ENCODE data around the gene POLR3E.
A peak's percentile ranks its signal among the peaks of the same experiment; 100 is the strongest.

The POLR3E gene, protein sequence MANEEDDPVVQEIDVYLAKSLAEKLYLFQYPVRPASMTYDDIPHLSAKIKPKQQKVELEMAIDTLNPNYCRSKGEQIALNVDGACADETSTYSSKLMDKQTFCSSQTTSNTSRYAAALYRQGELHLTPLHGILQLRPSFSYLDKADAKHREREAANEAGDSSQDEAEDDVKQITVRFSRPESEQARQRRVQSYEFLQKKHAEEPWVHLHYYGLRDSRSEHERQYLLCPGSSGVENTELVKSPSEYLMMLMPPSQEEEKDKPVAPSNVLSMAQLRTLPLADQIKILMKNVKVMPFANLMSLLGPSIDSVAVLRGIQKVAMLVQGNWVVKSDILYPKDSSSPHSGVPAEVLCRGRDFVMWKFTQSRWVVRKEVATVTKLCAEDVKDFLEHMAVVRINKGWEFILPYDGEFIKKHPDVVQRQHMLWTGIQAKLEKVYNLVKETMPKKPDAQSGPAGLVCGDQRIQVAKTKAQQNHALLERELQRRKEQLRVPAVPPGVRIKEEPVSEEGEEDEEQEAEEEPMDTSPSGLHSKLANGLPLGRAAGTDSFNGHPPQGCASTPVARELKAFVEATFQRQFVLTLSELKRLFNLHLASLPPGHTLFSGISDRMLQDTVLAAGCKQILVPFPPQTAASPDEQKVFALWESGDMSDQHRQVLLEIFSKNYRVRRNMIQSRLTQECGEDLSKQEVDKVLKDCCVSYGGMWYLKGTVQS

DNA sequence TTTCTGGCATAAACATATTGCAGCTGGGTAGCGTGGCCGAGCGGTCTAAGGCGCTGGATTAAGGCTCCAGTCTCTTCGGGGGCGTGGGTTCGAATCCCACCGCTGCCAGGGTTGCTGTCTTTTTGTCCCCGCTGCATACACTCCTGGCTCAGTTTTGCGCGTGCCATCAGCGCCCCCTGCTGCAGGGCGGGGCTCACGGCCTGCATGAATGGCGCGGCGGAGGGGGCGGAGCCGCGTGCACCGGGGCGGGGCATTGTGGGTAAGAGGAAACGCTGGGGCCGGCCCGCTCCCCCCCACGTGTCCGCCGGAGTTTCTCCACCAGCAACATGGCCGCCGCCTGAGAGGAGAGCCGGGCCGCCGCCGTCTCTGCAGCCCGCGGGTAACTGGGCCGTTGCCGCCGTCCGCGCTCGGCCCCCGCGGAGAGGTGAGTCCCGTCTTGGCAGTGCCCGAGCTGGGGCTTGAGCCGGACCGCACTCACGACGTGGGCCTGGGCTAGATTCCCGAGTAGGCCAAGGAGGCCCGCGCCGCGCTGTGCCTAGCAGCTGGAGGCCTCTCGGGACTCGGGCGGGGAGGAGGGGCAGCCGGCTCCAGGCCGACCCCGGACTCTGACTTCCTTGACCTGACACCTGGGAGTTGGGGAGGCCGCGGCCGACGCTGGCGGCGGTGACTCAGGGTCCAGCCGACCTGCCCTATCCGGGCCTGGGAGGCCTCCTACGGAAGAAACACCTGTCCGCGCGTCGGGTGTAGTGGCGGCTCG lies at the start of gene POLR3E:
Gene POLR3E (plus strand): TSS at position 296 of the 757 bp plus-strand sequence. CDS start 5,560 bp downstream, outside the sequence.
- no peaks in the 10 kb centered on the region for H3K27me3 ChIP-seq (replicated peaks; ENCODE audit: control insufficient read depth, insufficient read depth, low read length)
- no peaks in the 10 kb centered on the region for H3K9me3 ChIP-seq (ENCODE audit: control insufficient read depth, low read length)
- peak within 1 kb of the TSS; percentile 96 for H3K4me3 ChIP-seq (ENCODE audit: low read length)
- peak within 1 kb of the TSS; percentile 92 for H3K9ac ChIP-seq (ENCODE audit: low read length)
- DNase-seq (ENCODE audit: low read depth), result peak; percentile 99
- peaks cover 19% of the 10 kb centered on the region for H3K4me1 ChIP-seq (ENCODE audit: control insufficient read depth, insufficient read depth, low read length)
- no peaks in the 10 kb centered on the region for H3K36me3 ChIP-seq (ENCODE audit: control insufficient read depth, insufficient read depth, low read length, severe bottlenecking)

DNA sequence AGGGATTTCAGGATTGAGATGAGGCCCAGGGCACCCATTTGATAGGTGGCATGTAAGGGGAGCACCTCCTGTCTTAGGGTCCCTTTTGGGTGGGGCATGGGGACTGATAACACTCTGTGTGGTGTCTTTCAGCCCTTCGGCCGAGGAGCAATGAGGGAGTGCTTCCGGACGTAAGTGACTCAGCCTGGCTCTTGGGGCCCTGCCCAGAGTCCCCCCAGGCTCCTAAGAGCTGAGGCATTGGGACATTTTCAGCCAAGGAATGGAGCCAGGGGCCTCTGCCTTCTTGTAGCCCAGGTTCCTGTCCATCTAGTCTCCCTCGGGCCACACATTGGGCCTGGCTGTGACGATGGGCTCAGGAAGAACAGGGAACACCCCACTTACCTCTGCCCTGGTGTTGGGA lies 46.7 kb upstream of the POLR3E start:
- peaks cover 11% of the 10 kb centered on the region for H3K4me1 ChIP-seq (ENCODE audit: control insufficient read depth, insufficient read depth, low read length)
- H3K36me3 ChIP-seq (ENCODE audit: control insufficient read depth, insufficient read depth, low read length, severe bottlenecking), result peaks cover 57% of the 10 kb centered on the region
- peaks cover 6% of the 10 kb centered on the region for H3K9me3 ChIP-seq (ENCODE audit: control insufficient read depth, low read length)
- DNase-seq (ENCODE audit: low read depth), result no peak
- no peaks in the 10 kb centered on the region for H3K27me3 ChIP-seq (replicated peaks; ENCODE audit: control insufficient read depth, insufficient read depth, low read length)
- no peak overlapping the region for H3K4me3 ChIP-seq (ENCODE audit: low read length)
- peak overlapping the region; percentile 4 for H3K9ac ChIP-seq (ENCODE audit: low read length)

DNA sequence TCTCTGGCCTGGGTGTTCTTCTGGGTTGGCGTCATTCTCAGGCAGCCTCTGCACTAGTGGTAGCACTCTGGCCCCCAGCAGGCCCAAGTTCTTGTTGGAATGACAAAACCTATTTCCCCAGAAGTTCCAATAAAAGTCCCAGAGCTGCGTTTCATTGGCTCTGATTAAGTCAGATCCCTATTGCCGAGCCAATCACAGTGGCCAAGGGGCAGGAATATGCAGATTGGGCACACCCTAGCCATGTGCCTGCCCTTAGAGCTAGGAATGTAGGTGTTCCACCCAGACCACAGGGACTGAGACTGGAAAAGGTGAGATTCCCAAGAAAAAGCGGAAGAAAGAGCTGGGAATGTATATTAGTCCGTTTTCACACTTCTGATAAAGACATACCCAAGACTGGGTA lies 44.9 kb upstream of the POLR3E start:
- Histone ChIP-seq H3K9ac (ENCODE audit: low read length) (no peak overlapping the region), H3K9me3 (ENCODE audit: control insufficient read depth, low read length) (peaks cover 7% of the 10 kb centered on the region), H3K36me3 (ENCODE audit: control insufficient read depth, insufficient read depth, low read length, severe bottlenecking) (peaks cover 60% of the 10 kb centered on the region), H3K4me1 (ENCODE audit: control insufficient read depth, insufficient read depth, low read length) (peaks cover 11% of the 10 kb centered on the region), H3K27me3 (replicated peaks; ENCODE audit: control insufficient read depth, insufficient read depth, low read length) (no peaks in the 10 kb centered on the region), H3K4me3 (ENCODE audit: low read length) (no peak overlapping the region)
- DNase-seq (ENCODE audit: low read depth), result no peak

DNA sequence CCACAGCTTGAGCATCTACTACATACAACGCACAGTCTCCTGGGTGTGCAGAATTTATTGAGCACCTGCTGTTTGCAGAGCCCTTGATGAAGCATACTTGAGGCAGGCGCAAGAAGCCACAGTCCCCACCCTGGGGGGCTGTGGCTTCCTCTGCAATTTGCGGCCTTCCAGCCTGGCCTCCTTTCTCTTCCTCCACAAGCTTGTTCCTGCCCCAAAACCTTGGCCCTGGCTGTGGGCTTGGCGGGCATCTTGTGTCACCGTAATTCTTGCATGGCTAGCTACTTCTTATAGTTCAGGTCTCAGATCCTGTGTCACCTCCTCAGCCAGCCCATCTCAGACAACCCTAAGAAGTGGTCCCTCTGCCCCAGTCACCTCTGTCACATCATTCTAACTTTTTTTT lies 43.9 kb upstream of the POLR3E start:
- H3K27me3 ChIP-seq (replicated peaks; ENCODE audit: control insufficient read depth, insufficient read depth, low read length), result no peaks in the 10 kb centered on the region
- H3K9me3 ChIP-seq (ENCODE audit: control insufficient read depth, low read length), result peaks cover 7% of the 10 kb centered on the region
- H3K4me1 ChIP-seq (ENCODE audit: control insufficient read depth, insufficient read depth, low read length), result peaks cover 13% of the 10 kb centered on the region
- DNase-seq (ENCODE audit: low read depth), result no peak
- H3K36me3 ChIP-seq (ENCODE audit: control insufficient read depth, insufficient read depth, low read length, severe bottlenecking), result peaks cover 62% of the 10 kb centered on the region
- no peak overlapping the region for H3K9ac ChIP-seq (ENCODE audit: low read length)
- no peak overlapping the region for H3K4me3 ChIP-seq (ENCODE audit: low read length)

DNA sequence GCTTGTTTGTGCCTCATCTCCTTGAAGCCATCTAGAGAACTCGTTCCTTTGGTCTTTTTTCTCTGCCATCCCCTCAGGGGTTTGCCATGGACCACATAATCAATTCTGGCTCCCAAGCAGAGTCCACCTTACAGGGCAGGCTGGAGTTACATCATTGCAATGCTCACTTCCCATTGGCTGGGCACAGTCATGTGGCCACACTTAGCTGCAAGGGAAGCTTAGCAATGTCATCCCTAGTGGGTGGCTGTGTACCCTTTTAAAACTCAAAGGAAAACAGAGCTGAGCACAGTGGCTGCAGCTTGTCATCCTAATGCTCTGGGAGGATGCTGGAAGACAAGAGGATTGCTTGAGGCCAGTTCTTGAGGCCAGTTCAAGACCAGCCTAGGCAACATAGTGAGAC lies 41.9 kb upstream of the POLR3E start:
- H3K4me1 ChIP-seq (ENCODE audit: control insufficient read depth, insufficient read depth, low read length), result peaks cover 14% of the 10 kb centered on the region
- peaks cover 7% of the 10 kb centered on the region for H3K9me3 ChIP-seq (ENCODE audit: control insufficient read depth, low read length)
- no peak overlapping the region for H3K4me3 ChIP-seq (ENCODE audit: low read length)
- no peak overlapping the region for H3K9ac ChIP-seq (ENCODE audit: low read length)
- no peaks in the 10 kb centered on the region for H3K27me3 ChIP-seq (replicated peaks; ENCODE audit: control insufficient read depth, insufficient read depth, low read length)
- DNase-seq (ENCODE audit: low read depth), result no peak
- H3K36me3 ChIP-seq (ENCODE audit: control insufficient read depth, insufficient read depth, low read length, severe bottlenecking), result peaks cover 76% of the 10 kb centered on the region

DNA sequence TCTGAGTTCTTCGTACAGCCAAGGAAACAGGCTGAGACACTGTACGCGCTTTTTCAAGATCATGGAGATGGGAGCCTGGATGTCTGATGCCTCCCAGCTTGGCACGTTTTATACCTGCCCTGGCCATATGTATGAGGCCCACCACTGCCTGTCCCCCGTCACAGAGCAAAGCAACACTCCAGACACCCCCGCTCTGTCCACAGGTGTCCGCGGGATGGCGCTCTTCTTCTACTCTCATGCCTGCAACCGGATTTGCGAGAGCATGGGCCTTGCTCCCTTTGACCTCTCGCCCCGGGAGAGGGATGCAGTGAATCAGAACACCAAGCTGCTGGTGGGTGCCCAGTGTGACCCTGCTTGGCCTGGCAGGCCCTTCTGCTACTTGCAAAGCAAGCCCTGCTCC lies 39.8 kb upstream of the POLR3E start:
- no peak overlapping the region for H3K9ac ChIP-seq (ENCODE audit: low read length)
- no peaks in the 10 kb centered on the region for H3K27me3 ChIP-seq (replicated peaks; ENCODE audit: control insufficient read depth, insufficient read depth, low read length)
- no peak for DNase-seq (ENCODE audit: low read depth)
- peaks cover 70% of the 10 kb centered on the region for H3K36me3 ChIP-seq (ENCODE audit: control insufficient read depth, insufficient read depth, low read length, severe bottlenecking)
- H3K4me1 ChIP-seq (ENCODE audit: control insufficient read depth, insufficient read depth, low read length), result peaks cover 6% of the 10 kb centered on the region
- peaks cover 7% of the 10 kb centered on the region for H3K9me3 ChIP-seq (ENCODE audit: control insufficient read depth, low read length)
- H3K4me3 ChIP-seq (ENCODE audit: low read length), result no peak overlapping the region

DNA sequence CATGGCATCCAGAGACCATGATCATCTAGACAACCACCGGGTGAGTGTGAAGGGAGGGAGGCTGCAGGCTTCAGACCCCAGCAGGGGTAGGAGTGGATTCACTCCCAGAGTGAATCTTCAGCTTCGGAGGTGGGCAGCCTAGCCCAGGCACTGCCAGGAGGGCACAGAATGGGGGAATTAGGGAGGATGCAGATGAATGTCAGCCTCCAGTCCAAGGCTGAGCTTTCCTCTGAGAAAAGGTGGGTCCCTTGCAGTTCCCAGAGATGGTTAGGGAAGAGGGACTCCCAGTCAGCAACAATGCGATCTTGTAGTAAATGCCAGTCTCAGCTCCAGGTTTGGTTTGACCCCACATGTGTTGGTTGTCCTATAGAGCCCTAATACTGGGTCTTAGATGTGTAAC lies 36.7 kb upstream of the POLR3E start:
- H3K36me3 ChIP-seq (ENCODE audit: control insufficient read depth, insufficient read depth, low read length, severe bottlenecking), result peaks cover 72% of the 10 kb centered on the region
- peaks cover 6% of the 10 kb centered on the region for H3K4me1 ChIP-seq (ENCODE audit: control insufficient read depth, insufficient read depth, low read length)
- no peak overlapping the region for H3K9ac ChIP-seq (ENCODE audit: low read length)
- DNase-seq (ENCODE audit: low read depth), result no peak
- no peak overlapping the region for H3K4me3 ChIP-seq (ENCODE audit: low read length)
- H3K9me3 ChIP-seq (ENCODE audit: control insufficient read depth, low read length), result peaks cover 2% of the 10 kb centered on the region
- H3K27me3 ChIP-seq (replicated peaks; ENCODE audit: control insufficient read depth, insufficient read depth, low read length), result no peaks in the 10 kb centered on the region

DNA sequence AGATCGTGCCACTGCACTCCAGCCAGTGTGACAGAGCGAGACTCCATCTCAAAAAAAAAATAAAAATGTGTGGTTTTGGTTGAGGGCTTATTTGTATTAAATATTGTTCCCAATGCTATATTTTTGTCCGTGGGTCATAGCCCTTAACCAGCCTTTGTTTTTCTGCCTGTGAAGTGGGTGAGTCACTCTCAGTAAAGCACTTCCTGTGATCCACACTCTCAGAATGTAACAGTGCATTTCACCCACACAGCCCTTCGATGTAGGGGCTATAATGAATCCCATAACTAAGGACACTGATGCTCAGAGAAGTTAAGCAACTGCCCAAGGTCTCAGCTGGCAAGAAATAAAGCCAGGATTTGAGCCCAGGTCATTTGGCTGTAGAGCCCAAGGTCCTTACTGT lies 34.7 kb upstream of the POLR3E start:
- no peak for DNase-seq (ENCODE audit: low read depth)
- no peak overlapping the region for H3K4me3 ChIP-seq (ENCODE audit: low read length)

DNA sequence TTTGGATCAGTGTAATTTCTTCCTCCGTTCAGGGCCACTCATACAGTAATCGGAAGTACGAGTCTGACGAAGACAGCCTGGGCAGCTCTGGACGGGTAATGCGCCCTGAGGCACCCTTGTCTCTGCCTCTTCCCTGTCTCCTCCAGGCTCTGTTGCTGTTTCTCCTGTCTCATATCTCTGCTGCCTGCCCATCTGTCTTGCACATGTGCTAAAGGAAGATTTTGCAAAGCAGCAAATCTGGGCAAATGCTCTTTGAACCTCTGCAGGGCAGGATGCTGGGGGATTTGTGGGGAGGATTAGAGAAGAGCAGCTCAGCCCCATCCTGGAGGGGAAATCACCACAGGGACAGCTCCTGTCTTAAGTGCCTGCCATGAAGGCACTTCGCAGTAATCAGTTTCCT lies 32.4 kb upstream of the POLR3E start:
- no peaks in the 10 kb centered on the region for H3K27me3 ChIP-seq (replicated peaks; ENCODE audit: control insufficient read depth, insufficient read depth, low read length)
- peaks cover 79% of the 10 kb centered on the region for H3K36me3 ChIP-seq (ENCODE audit: control insufficient read depth, insufficient read depth, low read length, severe bottlenecking)
- H3K9me3 ChIP-seq (ENCODE audit: control insufficient read depth, low read length), result no peaks in the 10 kb centered on the region
- H3K4me3 ChIP-seq (ENCODE audit: low read length), result no peak overlapping the region
- H3K9ac ChIP-seq (ENCODE audit: low read length), result no peak overlapping the region
- DNase-seq (ENCODE audit: low read depth), result peak; percentile 23
- H3K4me1 ChIP-seq (ENCODE audit: control insufficient read depth, insufficient read depth, low read length), result no peaks in the 10 kb centered on the region

More for the DNA sequence above, 34.7 kb upstream of the POLR3E start:
- Histone ChIP-seq H3K36me3 (ENCODE audit: control insufficient read depth, insufficient read depth, low read length, severe bottlenecking) (peaks cover 78% of the 10 kb centered on the region), H3K9me3 (ENCODE audit: control insufficient read depth, low read length) (no peaks in the 10 kb centered on the region), H3K4me1 (ENCODE audit: control insufficient read depth, insufficient read depth, low read length) (peaks cover 6% of the 10 kb centered on the region), H3K9ac (ENCODE audit: low read length) (no peak overlapping the region), H3K27me3 (replicated peaks; ENCODE audit: control insufficient read depth, insufficient read depth, low read length) (no peaks in the 10 kb centered on the region)

DNA sequence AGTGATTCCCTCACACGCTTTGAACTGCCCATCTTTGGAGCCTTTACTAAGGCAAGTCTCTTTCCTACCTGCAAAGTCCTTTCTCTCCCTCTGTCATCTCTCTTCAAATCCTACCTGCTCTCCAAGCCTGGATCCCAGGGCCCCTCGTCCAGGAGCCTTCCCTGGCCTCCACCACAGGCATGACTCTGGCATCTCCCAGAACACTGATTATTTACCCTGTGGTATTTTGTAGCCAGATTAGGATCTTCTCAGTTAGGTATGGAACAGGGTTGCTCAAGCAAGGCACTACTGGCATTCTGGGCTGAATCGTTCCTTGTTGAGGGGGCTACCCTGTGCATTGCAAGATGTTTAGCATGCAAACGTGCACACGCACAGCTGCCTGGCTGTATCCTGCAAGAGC lies 31.9 kb upstream of the POLR3E start:
- no peak overlapping the region for H3K9ac ChIP-seq (ENCODE audit: low read length)
- H3K9me3 ChIP-seq (ENCODE audit: control insufficient read depth, low read length), result no peaks in the 10 kb centered on the region
- peak; percentile 22 for DNase-seq (ENCODE audit: low read depth)
- no peaks in the 10 kb centered on the region for H3K27me3 ChIP-seq (replicated peaks; ENCODE audit: control insufficient read depth, insufficient read depth, low read length)
- peaks cover 79% of the 10 kb centered on the region for H3K36me3 ChIP-seq (ENCODE audit: control insufficient read depth, insufficient read depth, low read length, severe bottlenecking)
- no peaks in the 10 kb centered on the region for H3K4me1 ChIP-seq (ENCODE audit: control insufficient read depth, insufficient read depth, low read length)
- H3K4me3 ChIP-seq (ENCODE audit: low read length), result no peak overlapping the region

DNA sequence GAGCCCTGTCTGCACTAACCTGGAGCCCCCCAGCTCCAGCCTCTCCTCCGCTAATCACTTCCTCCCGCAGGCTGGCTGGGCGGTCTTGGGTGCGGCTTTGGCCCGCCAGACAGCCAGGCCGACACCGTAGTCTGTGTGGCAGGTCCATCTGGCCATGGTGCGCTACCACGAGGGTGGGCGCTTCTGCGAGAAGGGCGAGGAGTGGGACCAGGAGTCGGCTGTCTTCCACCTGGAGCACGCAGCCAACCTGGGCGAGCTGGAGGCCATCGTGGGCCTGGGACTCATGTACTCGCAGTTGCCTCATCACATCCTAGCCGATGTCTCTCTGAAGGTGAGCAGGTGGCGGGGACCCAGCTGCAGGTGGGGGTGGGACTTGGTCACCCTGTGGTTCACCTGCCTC lies 30.7 kb upstream of the POLR3E start:
- no peaks in the 10 kb centered on the region for H3K4me1 ChIP-seq (ENCODE audit: control insufficient read depth, insufficient read depth, low read length)
- H3K9me3 ChIP-seq (ENCODE audit: control insufficient read depth, low read length), result no peaks in the 10 kb centered on the region
- no peaks in the 10 kb centered on the region for H3K27me3 ChIP-seq (replicated peaks; ENCODE audit: control insufficient read depth, insufficient read depth, low read length)
- peaks cover 82% of the 10 kb centered on the region for H3K36me3 ChIP-seq (ENCODE audit: control insufficient read depth, insufficient read depth, low read length, severe bottlenecking)
- H3K4me3 ChIP-seq (ENCODE audit: low read length), result no peak overlapping the region
- no peak for DNase-seq (ENCODE audit: low read depth)
- no peak overlapping the region for H3K9ac ChIP-seq (ENCODE audit: low read length)

Measured in adipocyte (in vitro differentiated cells).